KMS-11 (cell line): ENCODE results near the gene WBP1.

Experiments
- H2AFZ ChIP-seq: fragments of 200-600 bp; sonication (generic); 2 replicates; pipeline ENCODE4 v1.6.1; 2016; ENCODE audit warnings: antibody characterized with exemption, mixed run types, low read depth
- H3K27ac ChIP-seq: fragments of 200-600 bp; sonication (generic); 2 replicates; pipeline ENCODE4 v1.6.1; 2016; ENCODE audit warnings: mild to moderate bottlenecking, mixed run types
- H3K27me3 ChIP-seq: fragments of 200-600 bp; sonication (generic); 2 replicates; pipeline ENCODE4 v1.6.1; 2017; ENCODE audit warnings: mild to moderate bottlenecking, low read depth, mixed run types, moderate library complexity; ENCODE audit not compliant: insufficient read depth
- H3K36me3 ChIP-seq: fragments of 200-600 bp; sonication (generic); 2 replicates; pipeline ENCODE4 v1.6.1; 2017; ENCODE audit warnings: mild to moderate bottlenecking, mixed run types; ENCODE audit not compliant: insufficient read depth
- H3K4me1 ChIP-seq: fragments of 200-600 bp; sonication (generic); 2 replicates; pipeline ENCODE4 v1.6.1; 2016; ENCODE audit warnings: mild to moderate bottlenecking, low read depth, mixed run types; ENCODE audit not compliant: poor library complexity, severe bottlenecking
- H3K4me2 ChIP-seq: fragments of 200-600 bp; sonication (generic); 2 replicates; pipeline ENCODE4 v1.7.0; 2016; ENCODE audit warnings: mild to moderate bottlenecking, mixed run types
- H3K4me3 ChIP-seq: fragments of 200-600 bp; sonication (generic); IDR thresholded peaks from 2 replicates; pipeline ENCODE4 v1.6.1; 2017; ENCODE audit warnings: low read depth, low read length, mixed read lengths; ENCODE audit not compliant: insufficient read depth
- H3K79me2 ChIP-seq: fragments of 200-600 bp; sonication (generic); 2 replicates; pipeline ENCODE4 v1.6.1; 2016; ENCODE audit warnings: low read depth, mixed run types; ENCODE audit not compliant: insufficient read depth
- H3K9ac ChIP-seq: fragments of 200-600 bp; sonication (generic); 2 replicates; pipeline ENCODE4 v1.6.1; 2016; ENCODE audit warnings: mild to moderate bottlenecking, mixed run types
- H4K20me1 ChIP-seq: fragments of 200-600 bp; sonication (generic); 2 replicates; pipeline ENCODE4 v1.6.1; 2016; ENCODE audit warnings: mild to moderate bottlenecking, mixed run types; ENCODE audit not compliant: insufficient read depth
- TF ChIP-seq, protein P1 (sequence below): fragments of 200-600 bp; sonication (generic); conservative IDR thresholded peaks from 2 replicates; pipeline ENCODE4 v1.6.1; 2017; ENCODE audit warnings: low read depth, mild to moderate bottlenecking, antibody characterized with exemption, low read length, moderate library complexity, mixed read lengths

The WBP1 gene

DNA sequence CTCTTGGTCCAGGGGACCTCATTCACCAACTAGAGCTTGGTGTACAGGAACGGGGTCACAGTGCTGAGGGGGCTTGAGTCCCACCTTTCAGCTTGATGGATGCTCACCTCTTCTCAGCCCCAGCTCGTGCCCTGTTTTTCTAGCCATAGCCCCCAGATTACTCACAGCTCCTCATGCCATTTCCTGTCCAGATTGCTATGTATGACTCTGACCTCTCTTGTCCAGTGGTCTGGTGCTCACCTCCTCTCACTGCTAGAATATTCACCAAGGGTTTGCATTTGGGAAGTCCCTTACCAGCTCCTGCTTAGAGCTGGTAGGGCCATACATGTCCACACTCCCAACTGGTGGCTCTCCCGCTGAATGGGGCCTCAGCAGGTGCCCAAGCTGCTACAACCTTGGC, 35.3 kb downstream of the WBP1 start:
- H3K27ac ChIP-seq, result no peak overlapping the region
- TF ChIP-seq, protein P1, sequence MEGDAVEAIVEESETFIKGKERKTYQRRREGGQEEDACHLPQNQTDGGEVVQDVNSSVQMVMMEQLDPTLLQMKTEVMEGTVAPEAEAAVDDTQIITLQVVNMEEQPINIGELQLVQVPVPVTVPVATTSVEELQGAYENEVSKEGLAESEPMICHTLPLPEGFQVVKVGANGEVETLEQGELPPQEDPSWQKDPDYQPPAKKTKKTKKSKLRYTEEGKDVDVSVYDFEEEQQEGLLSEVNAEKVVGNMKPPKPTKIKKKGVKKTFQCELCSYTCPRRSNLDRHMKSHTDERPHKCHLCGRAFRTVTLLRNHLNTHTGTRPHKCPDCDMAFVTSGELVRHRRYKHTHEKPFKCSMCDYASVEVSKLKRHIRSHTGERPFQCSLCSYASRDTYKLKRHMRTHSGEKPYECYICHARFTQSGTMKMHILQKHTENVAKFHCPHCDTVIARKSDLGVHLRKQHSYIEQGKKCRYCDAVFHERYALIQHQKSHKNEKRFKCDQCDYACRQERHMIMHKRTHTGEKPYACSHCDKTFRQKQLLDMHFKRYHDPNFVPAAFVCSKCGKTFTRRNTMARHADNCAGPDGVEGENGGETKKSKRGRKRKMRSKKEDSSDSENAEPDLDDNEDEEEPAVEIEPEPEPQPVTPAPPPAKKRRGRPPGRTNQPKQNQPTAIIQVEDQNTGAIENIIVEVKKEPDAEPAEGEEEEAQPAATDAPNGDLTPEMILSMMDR, result no peak
- H3K4me3 ChIP-seq, result no peak overlapping the region
- no peak overlapping the region for H2AFZ ChIP-seq
- no peak overlapping the region for H3K4me2 ChIP-seq
- no peak overlapping the region for H3K9ac ChIP-seq
- H3K36me3 ChIP-seq, result no peaks in the 10 kb centered on the region
- no peaks in the 10 kb centered on the region for H4K20me1 ChIP-seq
- no peaks in the 10 kb centered on the region for H3K79me2 ChIP-seq
- H3K27me3 ChIP-seq, result no peaks in the 10 kb centered on the region
- no peaks in the 10 kb centered on the region for H3K4me1 ChIP-seq

DNA sequence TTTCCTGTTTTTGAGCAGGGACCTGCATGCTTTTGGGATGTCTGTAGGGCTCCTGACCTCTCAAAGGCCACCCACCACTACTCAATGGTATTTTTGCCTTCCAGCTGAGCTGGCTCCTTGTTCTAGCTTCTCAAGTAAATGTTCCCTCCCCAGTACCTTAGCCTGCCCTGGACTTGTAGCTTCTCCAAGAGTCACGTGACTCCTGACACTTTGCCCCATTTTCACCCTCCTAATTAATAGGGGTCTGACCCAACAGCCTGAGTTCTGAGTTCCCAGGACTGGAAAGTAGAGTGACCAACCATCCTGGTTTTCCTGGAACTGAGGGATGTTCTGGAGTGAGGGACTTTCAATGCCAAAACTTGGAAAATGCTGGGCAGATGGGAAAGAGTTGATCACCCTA, 37.2 kb downstream of the WBP1 start:
- Histone ChIP-seq H2AFZ (no peak overlapping the region), H3K27me3 (no peaks in the 10 kb centered on the region), H3K4me3 (no peak overlapping the region), H3K9ac (no peak overlapping the region), H3K4me2 (no peak overlapping the region), H3K79me2 (no peaks in the 10 kb centered on the region), H3K4me1 (no peaks in the 10 kb centered on the region), H3K36me3 (no peaks in the 10 kb centered on the region), H3K27ac (no peak overlapping the region), H4K20me1 (no peaks in the 10 kb centered on the region)
- TF ChIP-seq, protein P1, result no peak

DNA sequence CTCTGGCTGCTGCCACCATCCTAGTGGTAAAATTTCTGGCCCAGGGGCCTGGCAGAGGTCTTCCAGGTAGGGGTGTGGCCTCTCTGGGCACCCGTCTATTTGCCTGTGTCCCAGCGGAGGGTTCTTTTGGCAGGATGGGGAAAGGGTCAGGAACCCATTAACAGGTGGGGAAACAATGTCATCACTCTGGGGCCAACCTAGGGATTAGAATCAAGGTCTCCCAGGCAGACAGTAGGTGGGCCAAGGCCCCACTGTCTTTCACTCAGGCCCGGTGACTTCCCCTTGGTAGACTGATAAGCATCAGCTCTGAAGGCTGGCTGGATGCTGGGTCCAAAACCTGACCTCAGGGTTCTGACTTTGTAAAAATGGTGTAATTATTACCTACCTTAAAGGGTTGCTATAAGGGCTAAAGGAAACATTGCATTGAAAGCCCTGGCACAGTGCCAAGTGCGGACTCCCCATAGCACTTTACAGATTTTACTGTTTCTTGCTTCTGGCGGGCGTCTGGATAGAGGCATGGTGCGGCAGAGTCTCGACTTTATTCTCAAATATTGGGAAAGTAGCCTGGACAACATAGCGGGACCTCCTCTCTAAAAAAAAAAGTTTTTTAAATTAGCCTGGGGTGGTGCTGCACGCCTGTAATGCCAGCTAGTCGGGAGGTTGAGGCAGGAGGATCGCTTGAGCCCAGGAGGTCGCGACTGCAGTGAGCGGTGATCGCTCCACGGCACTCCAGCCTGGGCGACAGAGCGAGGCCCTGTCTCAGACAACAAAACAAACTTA, 38.9 kb downstream of the WBP1 start:
- H3K4me1 ChIP-seq, result peaks cover 5% of the 10 kb centered on the region
- H3K79me2 ChIP-seq, result no peaks in the 10 kb centered on the region
- H3K4me2 ChIP-seq, result no peak overlapping the region
- TF ChIP-seq, protein P1, result no peak
- H3K27me3 ChIP-seq, result peaks cover 3% of the 10 kb centered on the region; the same call in 1 of the 2 replicates
- no peak overlapping the region for H3K4me3 ChIP-seq
- no peaks in the 10 kb centered on the region for H4K20me1 ChIP-seq
- H3K27ac ChIP-seq, result no peak overlapping the region
- no peak overlapping the region for H3K9ac ChIP-seq
- H3K36me3 ChIP-seq, result no peaks in the 10 kb centered on the region
- no peak overlapping the region for H2AFZ ChIP-seq

DNA sequence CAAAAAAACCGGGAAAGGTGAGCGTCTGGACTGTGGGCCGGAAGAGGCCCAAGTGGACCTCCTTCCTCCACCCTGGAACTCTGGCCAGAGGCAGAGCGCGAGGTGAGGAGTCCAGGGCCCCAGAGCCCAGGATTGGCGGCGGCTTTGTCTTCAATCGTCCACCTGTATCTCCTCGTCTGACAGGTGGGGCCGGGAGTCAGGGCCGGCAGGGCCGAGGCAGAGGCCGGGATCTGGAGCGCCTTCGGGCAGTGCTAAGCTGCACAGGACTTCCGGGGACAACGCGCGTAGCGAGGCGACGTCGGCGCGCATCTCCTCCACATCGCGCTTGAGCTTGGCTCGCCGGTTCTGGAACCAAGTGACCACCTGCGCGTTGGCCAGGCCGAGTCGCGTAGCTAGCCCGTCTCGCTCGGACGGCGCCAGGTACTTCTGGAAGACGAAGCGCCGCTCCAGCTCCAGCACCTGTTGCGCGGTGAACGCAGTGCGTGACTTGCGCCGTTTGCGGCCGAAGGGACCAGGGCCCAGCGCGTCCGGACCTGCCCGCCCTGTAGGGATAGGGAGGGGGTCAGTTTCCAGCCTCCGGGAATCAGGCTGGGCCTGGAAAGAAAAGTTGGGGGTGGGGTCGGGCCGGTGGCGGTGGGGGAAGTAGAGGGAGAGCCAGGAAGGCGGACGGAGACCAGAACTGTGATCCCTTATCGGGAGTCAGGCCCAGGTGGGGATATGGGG, 39.7 kb downstream of the WBP1 start:
- H3K79me2 ChIP-seq, result no peaks in the 10 kb centered on the region
- no peak overlapping the region for H3K4me2 ChIP-seq
- H4K20me1 ChIP-seq, result no peaks in the 10 kb centered on the region
- H3K4me3 ChIP-seq, result no peak overlapping the region
- TF ChIP-seq, protein P1, result no peak
- no peak overlapping the region for H3K27ac ChIP-seq
- H2AFZ ChIP-seq, result no peak overlapping the region
- peaks cover 10% of the 10 kb centered on the region for H3K4me1 ChIP-seq
- peaks cover 10% of the 10 kb centered on the region; the same call in 1 of the 2 replicates for H3K27me3 ChIP-seq
- H3K9ac ChIP-seq, result no peak overlapping the region
- H3K36me3 ChIP-seq, result no peaks in the 10 kb centered on the region
